D341Med (cell line): ENCODE data around the gene CST5.
"Not testable (repeated sequence)": the region's sequence is repeated elsewhere in the genome, so short reads cannot be mapped to it uniquely, and the experiment has no call there.

Experiments
- DNase-seq: peaks from one replicate; pipeline ENCODE4 v3.0.0; 2012; ENCODE audit warnings: low spot score

Gene CST5

GRCh38 chr20:23841693-23842092, 37.9 kb downstream of the CST5 start:
- no peak for DNase-seq

GRCh38 chr20:23835716-23836115, 43.8 kb downstream of the CST5 start:
- no peak for DNase-seq

- DNase-seq = no peak
These were observed 46.6 kb downstream of the CST5 start for GRCh38 chr20:23832775-23833513.

GRCh38 chr20:23831961-23832360, 47.6 kb downstream of the CST5 start:
- not testable (repeated sequence) for DNase-seq

GRCh38 chr20:23826541-23827021, 53.0 kb downstream of the CST5 start, which contains the start of gene CST2:
Gene CST2, minus strand, starts transcription at chr20:23826729. Its CDS starts 69 bp downstream, at chr20:23826660.
- DNase-seq = no peak
